B cell (primary cell): Measurements from ENCODE around the gene PTPRN2. TPM values are rescaled to one million over a fixed set of nuclear protein-coding genes. Genes with fewer than 3 reads are reported as not detected.

Source experiments
- ATAC-seq: fragments of 200-7000 bp; cut with Tn5 transposase; one replicate; pipeline ENCODE4 v1.10.0; 2021; ENCODE audit warnings: low read depth, mild to moderate bottlenecking, moderate number of reproducible peaks, moderate library complexity
- CTCF ChIA-PET: fragments of 350-600 bp; sonication (Branson Sonifier 250); formaldehyde crosslinking; loops from one replicate; lab custom pipeline; 2021; ENCODE audit warnings: antibody characterized with exemption, inconsistent platforms; lab: Charles Lee
- POLR2A ChIA-PET: fragments of 350-600 bp; sonication (Branson Sonifier 250); formaldehyde crosslinking; loops from one replicate; lab custom pipeline; 2021; ENCODE audit warnings: antibody characterized with exemption; lab: Charles Lee
- DNase-seq: peaks from one replicate; pipeline ENCODE4 v3.0.0; 2013
- H2AFZ ChIP-seq: 2 replicates; pipeline ENCODE4 v1.6.1; 2012; ENCODE audit warnings: mild to moderate bottlenecking, low read depth, low read length; ENCODE audit not compliant: insufficient read depth, poor library complexity, severe bottlenecking
- H3K27ac ChIP-seq, 2 donors: 1 replicate in 1 of 2; 2 replicates in 1 of 2; pipeline ENCODE4 v1.5.1; 2012 to 2013; ENCODE audit warnings: low read length in 2 of 2, mild to moderate bottlenecking in 2 of 2, moderate library complexity in 1 of 2
- H3K27me3 ChIP-seq, 4 experiments: fragments of 200-600 bp in 1 of 4; sonication (generic) in 1 of 4; replicated peaks in 1 of 4; 1 replicate in 2 of 4; 2 replicates in 2 of 4; pipeline versions ENCODE4 v1.6.1 to v1.7.0; 2013 to 2016; ENCODE audit warnings: low read length in 3 of 4, mild to moderate bottlenecking in 2 of 4, mixed read lengths in 1 of 4, moderate library complexity in 1 of 4; ENCODE audit not compliant: insufficient read depth in 4 of 4, control insufficient read depth in 3 of 4; ENCODE audit errors: control extremely low read depth in 1 of 4
- H3K36me3 ChIP-seq, 2 experiments: replicated peaks in 1 of 2; 1 replicate in 1 of 2; 2 replicates in 1 of 2; pipeline versions ENCODE4 v1.6.1 to v1.7.1; 2013; ENCODE audit warnings: low read length in 1 of 2; ENCODE audit not compliant: insufficient read depth in 2 of 2, control insufficient read depth in 1 of 2; ENCODE audit errors: control extremely low read depth in 1 of 2, extremely low read depth in 1 of 2
- H3K4me1 ChIP-seq, 2 donors: fragments of 200-600 bp in 1 of 2; sonication (generic) in 1 of 2; 1 replicate in 1 of 2; 2 replicates in 1 of 2; pipeline versions ENCODE4 v1.5.1 to v1.6.1; 2013 to 2017; ENCODE audit warnings: low read length in 2 of 2; ENCODE audit not compliant: control insufficient read depth in 2 of 2, insufficient read depth in 2 of 2
- H3K4me2 ChIP-seq: replicated peaks from 2 replicates; pipeline ENCODE3; 2012; ENCODE audit warnings: mild to moderate bottlenecking, low read depth, low read length; ENCODE audit not compliant: poor library complexity, severe bottlenecking
- H3K4me3 ChIP-seq, 5 experiments: fragments of 200-600 bp in 1 of 5; sonication (generic) in 1 of 5; 1 replicate in 3 of 5; 2 replicates in 2 of 5; pipeline versions ENCODE4 v1.5.1 to v1.7.0; 2011 to 2016; ENCODE audit warnings: low read length in 4 of 5, mild to moderate bottlenecking in 4 of 5, low read depth in 2 of 5, control low read depth in 1 of 5, moderate library complexity in 1 of 5; ENCODE audit not compliant: insufficient read depth in 1 of 5; ENCODE audit errors: control extremely low read depth in 1 of 5, extremely low read depth in 1 of 5
- H3K79me2 ChIP-seq: fragments of 200-600 bp; sonication (generic); one replicate; pipeline ENCODE4 v1.6.0; 2016; ENCODE audit warnings: low read length; ENCODE audit not compliant: control insufficient read depth, insufficient read depth
- H3K9ac ChIP-seq: fragments of 200-600 bp; sonication (generic); 2 replicates; pipeline ENCODE4 v1.6.1; 2017; ENCODE audit warnings: mild to moderate bottlenecking, low read length, moderate library complexity
- H3K9me3 ChIP-seq, 3 donors: one replicate each; pipeline versions ENCODE4 v1.6.1 to v1.7.1; 2013; ENCODE audit warnings: low read length in 2 of 3; ENCODE audit not compliant: control insufficient read depth in 2 of 3, insufficient read depth in 1 of 3; ENCODE audit errors: control extremely low read depth in 1 of 3
- H4K20me1 ChIP-seq: 2 replicates; pipeline ENCODE4 v1.6.0; 2012; ENCODE audit warnings: mild to moderate bottlenecking, low read length; ENCODE audit not compliant: insufficient read depth, control insufficient read depth, poor library complexity, severe bottlenecking
- H3K27ac Mint-ChIP-seq: one replicate; pipeline ENCODE4 v1.8.0; 2021; ENCODE audit warnings: mixed read lengths
- H3K27me3 Mint-ChIP-seq: one replicate; pipeline ENCODE4 v1.8.0; 2021; ENCODE audit warnings: mixed read lengths
- H3K4me1 Mint-ChIP-seq: one replicate; pipeline ENCODE4 v1.8.0; 2021; ENCODE audit warnings: mixed read lengths
- H3K4me3 Mint-ChIP-seq: one replicate; pipeline ENCODE4 v1.8.0; 2021; ENCODE audit warnings: mixed read lengths
- H3K9me3 Mint-ChIP-seq: one replicate; pipeline ENCODE4 v1.8.0; 2022; ENCODE audit warnings: mixed read lengths; ENCODE audit not compliant: insufficient read depth
- EZH2 ChIP-seq: IDR thresholded peaks from 2 replicates; pipeline ENCODE4 v1.6.1; 2012; ENCODE audit warnings: borderline replicate concordance, low read depth, mild to moderate bottlenecking, moderate library complexity, low read length; ENCODE audit not compliant: insufficient read depth, poor library complexity, severe bottlenecking
- WGBS: methylation state at CpG from one replicate; pipeline ENCODE4 v1.1.5; 2013; ENCODE audit warnings: missing lambda C conversion rate; ENCODE audit not compliant: insufficient coverage; 5-methylcytosine and 5-hydroxymethylcytosine counted together
- intact Hi-C: fragments of 100-400 bp; cut with micrococcal nuclease; formaldehyde crosslinking; loops from one replicate; pipeline ENCODE4 v1.10.0; 2022
- polyA plus RNA-seq: library from polyadenylated mRNA; depleted of rRNA; stranded (reverse); fragments of >200 nt; gene quantifications from 2 replicates; pipeline ENCODE4 v1.2.3, GENCODE V29; 2012
- total RNA-seq, 2 donors: library from RNA; stranded (reverse); fragments of 120-200 nt in 1 of 2; gene quantifications; 1 replicate in 1 of 2; 2 replicates in 1 of 2; pipeline versions ENCODE4 v1.2.3 to v1.2.4, GENCODE V29; 2013 to 2022
- TF ChIP-seq, protein P1 (sequence below): fragments of 200-600 bp; IDR thresholded peaks from one replicate; pipeline ENCODE4 v1.8.0; 2022; ENCODE audit warnings: antibody characterized with exemption, mild to moderate bottlenecking

The PTPRN2 gene
- total and polyA plus RNA-seq, 2 donors (not counting 1 experiment from before 2014, with no cell fraction given), result 2.0 to 5.0 TPM

DNA sequence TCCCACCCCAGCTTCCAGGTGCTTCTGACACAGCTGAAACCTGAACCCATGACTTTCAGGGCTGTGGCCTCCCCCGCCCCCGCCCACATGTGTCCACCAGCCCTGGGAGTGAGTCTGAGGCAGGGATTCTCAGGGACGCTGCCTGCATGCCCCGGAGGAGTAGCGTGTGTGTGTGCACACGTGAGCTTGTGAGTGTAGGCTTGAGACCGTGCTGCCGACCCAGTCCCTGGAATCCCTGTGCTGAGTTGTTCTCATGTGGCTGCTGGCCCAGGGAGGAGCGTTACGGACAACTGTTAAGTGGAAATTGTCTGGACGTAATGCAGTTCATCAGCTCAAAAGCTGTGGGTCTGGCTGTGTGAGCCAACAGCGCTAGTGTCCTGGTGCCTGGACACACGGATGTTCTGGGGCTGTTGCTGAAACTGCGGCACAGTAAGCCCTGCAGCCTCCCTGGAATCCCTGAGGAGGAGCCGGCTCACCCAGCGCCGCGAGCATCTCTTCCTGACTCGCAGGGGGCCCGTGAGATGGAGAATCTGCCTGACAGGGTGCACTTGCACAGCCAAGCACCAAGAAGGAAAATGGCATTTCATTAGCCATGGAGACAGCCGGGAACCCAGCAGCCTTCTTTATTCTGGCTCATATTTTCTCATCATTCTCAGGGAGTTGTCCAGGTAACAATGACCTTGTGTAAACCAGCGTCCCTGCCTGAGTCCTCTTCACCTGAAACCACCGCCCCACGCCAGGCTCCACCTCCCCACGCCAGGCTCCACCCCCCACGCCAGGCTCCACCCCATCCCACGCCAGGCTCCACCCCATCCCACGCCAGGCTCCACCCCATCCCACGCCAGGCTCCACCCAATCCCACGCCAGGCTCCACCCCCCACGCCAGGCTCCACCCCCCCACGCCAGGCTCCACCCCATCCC lies 603.9 kb downstream of the PTPRN2 start:
- CTCF ChIA-PET, result no interaction called here
- Mint-ChIP-seq H3K4me3 (no peak overlapping the region), H3K9me3 (no peaks in the 10 kb centered on the region), H3K27me3 (no peaks in the 10 kb centered on the region), H3K27ac (no peak overlapping the region), H3K4me1 (no peaks in the 10 kb centered on the region)
- H3K4me1 ChIP-seq, result no peaks in the 10 kb centered on the region
- no peaks in the 10 kb centered on the region for H3K27me3 ChIP-seq
- peaks cover 0 to 20% (median 0%) of the 10 kb centered on the region in 3 donors for H3K9me3 ChIP-seq
- no peak overlapping the region for H3K4me3 ChIP-seq
- H3K4me2 ChIP-seq, result no peak overlapping the region
- no peaks in the 10 kb centered on the region for H3K36me3 ChIP-seq
- no peak overlapping the region for H2AFZ ChIP-seq
- POLR2A ChIA-PET, result no interaction called here
- DNase-seq (no peak), ATAC-seq (no peak)
- no peaks in the 10 kb centered on the region for H4K20me1 ChIP-seq
- TF ChIP-seq, protein P1, sequence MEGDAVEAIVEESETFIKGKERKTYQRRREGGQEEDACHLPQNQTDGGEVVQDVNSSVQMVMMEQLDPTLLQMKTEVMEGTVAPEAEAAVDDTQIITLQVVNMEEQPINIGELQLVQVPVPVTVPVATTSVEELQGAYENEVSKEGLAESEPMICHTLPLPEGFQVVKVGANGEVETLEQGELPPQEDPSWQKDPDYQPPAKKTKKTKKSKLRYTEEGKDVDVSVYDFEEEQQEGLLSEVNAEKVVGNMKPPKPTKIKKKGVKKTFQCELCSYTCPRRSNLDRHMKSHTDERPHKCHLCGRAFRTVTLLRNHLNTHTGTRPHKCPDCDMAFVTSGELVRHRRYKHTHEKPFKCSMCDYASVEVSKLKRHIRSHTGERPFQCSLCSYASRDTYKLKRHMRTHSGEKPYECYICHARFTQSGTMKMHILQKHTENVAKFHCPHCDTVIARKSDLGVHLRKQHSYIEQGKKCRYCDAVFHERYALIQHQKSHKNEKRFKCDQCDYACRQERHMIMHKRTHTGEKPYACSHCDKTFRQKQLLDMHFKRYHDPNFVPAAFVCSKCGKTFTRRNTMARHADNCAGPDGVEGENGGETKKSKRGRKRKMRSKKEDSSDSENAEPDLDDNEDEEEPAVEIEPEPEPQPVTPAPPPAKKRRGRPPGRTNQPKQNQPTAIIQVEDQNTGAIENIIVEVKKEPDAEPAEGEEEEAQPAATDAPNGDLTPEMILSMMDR, result no peak
- TF ChIP-seq EZH2, result no peak
- intact Hi-C loops, result no loop called here
- no peak overlapping the region for H3K9ac ChIP-seq
- H3K27ac ChIP-seq, result no peak overlapping the region
- H3K79me2 ChIP-seq, result no peaks in the 10 kb centered on the region
- 93% methylated on average over 24 of the region's 32 CpGs for WGBS

DNA sequence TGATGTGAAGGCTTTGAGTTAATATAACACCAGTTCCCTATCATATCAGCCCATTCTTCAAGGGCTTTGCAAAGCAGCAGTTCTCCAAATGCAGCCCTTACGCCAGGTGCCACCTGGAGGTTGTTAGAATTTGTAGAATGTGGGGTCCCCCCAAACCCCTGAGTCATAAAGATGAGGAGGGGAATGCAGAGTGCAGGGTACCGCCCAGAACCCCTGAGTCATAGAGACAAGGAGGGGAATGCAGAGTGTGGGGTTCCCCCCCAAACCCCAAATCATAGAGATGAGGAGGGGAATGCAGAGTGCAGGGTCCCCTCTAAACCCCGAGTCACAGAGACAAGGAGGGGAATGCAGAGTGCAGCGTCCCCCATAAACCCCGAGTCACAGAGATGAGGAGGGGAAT lies 605.8 kb downstream of the PTPRN2 start:
- H3K4me1 Mint-ChIP-seq, result no peaks in the 10 kb centered on the region
- no peak overlapping the region for H3K27ac Mint-ChIP-seq
- DNase-seq (no peak), ATAC-seq (no peak)
- H2AFZ ChIP-seq, result no peak overlapping the region
- H3K9me3 Mint-ChIP-seq, result no peaks in the 10 kb centered on the region
- H3K27ac ChIP-seq, result no peak overlapping the region
- POLR2A ChIA-PET, result no interaction called here
- H3K9me3 ChIP-seq, result peaks cover 0 to 32% (median 0%) of the 10 kb centered on the region in 3 donors
- CTCF ChIA-PET, result no interaction called here
- no peaks in the 10 kb centered on the region for H3K36me3 ChIP-seq
- intact Hi-C loops, result no loop called here
- no peaks in the 10 kb centered on the region for H3K4me1 ChIP-seq
- TF ChIP-seq, protein P1, result no peak
- no peak for TF ChIP-seq EZH2
- H3K79me2 ChIP-seq, result no peaks in the 10 kb centered on the region
- H4K20me1 ChIP-seq, result no peaks in the 10 kb centered on the region
- H3K27me3 Mint-ChIP-seq, result no peaks in the 10 kb centered on the region
- 83% methylated on average over 1 of the region's 5 CpGs for WGBS
- no peaks in the 10 kb centered on the region for H3K27me3 ChIP-seq
- no peak overlapping the region for H3K4me2 ChIP-seq
- no peak overlapping the region for H3K9ac ChIP-seq
- no peak overlapping the region for H3K4me3 ChIP-seq
- no peak overlapping the region for H3K4me3 Mint-ChIP-seq
